HG03135 (cell line): Measurements from ENCODE around the gene LGR6.
"Not testable (repeated sequence)": the region's sequence is repeated elsewhere in the genome, so short reads cannot be mapped to it uniquely, and the experiment has no call there.

Experiments
- ATAC-seq: cut with Tn5 transposase; IDR thresholded peaks from one replicate; pipeline ENCODE4 v1.9.1; 2021; ENCODE audit warnings: mild to moderate bottlenecking, moderate library complexity; ENCODE audit not compliant: unreplicated experiment

Gene LGR6

GRCh38 chr1:202235003-202235660 lies 41.5 kb downstream of the LGR6 start:
- ATAC-seq, result no peak

DNA sequence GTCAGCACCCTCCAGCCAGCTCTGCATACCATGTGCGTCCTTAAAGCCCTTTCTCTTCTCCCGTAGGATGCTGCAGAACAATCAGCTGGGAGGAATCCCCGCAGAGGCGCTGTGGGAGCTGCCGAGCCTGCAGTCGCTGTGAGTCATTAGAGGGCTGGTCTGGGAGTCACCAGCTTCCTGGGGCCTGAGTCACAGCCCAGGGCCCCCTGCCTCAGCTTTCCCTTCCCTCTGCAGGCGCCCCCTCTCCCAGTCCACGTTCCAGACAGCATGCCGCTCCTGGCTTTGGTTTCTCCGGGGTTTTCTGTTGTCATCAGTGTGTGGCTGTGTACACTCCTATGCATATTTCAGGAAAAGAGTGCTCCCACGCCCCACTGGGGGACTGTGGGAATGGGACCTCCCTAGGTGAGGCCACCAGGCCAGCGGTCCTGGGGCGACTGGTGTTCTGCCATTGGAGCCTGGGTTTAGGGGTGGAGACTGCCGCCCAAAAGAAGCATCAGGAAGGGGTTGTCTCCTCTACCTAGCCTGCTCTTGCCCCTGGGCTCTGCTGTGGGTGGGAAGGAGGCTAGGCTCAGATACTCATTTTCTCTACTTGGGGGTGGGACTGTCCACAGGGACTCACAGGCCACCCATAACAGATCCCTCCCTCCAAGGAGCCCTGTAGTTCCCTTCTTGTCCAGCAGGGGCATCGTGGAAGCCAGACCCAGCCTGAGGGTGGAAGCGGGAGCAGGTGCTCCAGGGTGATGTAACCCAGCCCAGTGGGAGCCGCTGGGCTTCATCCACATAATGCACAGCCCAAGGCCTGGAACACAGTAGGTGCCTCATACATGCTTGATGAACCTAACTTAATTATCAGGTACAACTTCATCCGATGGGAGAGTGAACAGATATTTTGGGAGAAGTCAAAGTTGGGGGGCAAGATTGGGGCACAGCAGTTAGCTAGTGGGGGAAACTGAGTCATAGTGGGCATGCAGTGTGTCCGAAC lies 42.5 kb downstream of the LGR6 start:
- ATAC-seq, result no peak

DNA sequence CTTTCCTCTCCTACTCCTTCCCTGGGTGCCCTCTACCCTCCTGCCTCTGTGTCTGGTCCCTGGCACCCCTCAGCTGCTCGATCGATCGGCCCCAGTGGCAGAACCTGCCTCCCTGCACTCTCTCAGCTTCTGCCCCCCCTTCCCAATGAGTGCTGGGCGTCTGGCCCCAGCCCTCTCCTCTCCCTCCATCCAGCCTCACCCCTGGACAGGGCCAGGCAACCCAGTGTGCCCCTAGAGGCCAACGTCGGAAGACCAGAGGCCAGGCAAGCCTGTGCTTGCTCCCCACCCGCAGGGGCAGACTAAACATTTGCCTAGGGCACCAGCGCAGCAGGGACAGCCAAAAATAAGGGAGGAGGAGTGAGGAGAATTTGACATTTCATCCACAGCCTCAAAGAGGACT lies 43.5 kb downstream of the LGR6 start:
- ATAC-seq, result no peak

DNA sequence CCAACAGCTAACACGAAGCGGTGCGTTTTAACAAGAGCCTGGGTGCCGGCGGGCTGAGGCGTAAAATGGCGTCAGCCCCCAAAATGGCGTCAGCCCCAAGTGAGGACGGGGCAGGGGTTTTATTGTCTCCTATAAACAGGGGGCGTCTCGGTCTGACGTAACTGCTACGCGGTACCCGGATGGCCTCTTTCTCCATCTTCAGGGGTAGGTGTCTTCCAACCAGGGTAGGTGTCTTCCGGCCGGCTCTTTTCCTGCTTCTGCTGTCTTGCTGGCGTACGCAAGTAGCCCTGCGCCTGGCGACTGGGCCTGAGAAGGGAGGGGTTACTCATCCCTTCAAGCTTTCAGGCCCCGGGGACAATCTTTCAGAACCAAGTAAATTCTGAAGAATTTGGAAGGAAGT lies 45.3 kb downstream of the LGR6 start:
- ATAC-seq, result no peak

DNA sequence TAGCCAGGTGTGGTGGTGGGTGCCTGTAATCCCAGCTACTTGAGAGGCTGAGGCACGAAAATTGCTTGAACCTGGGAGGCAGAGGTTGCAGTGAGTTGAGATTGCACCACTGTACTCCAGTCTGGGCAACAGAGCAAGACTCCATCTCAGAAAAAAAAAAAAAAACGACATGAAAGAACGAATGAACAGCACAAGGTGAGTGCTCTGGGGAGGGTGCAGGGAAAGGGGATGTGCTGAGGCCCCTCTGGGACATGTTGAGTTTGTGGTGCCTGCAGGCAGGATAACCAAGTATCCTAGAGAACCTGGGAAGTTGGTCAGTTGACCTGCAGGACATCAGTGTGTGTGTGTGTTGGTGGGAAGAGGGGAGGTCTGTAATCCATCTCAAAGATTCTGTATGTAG lies 46.6 kb downstream of the LGR6 start:
- ATAC-seq, result not testable (repeated sequence)

GRCh38 chr1:202240956-202241355 lies 47.4 kb downstream of the LGR6 start:
- no peak for ATAC-seq

- ATAC-seq, result no peak
These were observed 47.9 kb downstream of the LGR6 start for GRCh38 chr1:202241376-202242079.

GRCh38 chr1:202242080-202242419 lies 48.5 kb downstream of the LGR6 start:
- no peak for ATAC-seq

DNA sequence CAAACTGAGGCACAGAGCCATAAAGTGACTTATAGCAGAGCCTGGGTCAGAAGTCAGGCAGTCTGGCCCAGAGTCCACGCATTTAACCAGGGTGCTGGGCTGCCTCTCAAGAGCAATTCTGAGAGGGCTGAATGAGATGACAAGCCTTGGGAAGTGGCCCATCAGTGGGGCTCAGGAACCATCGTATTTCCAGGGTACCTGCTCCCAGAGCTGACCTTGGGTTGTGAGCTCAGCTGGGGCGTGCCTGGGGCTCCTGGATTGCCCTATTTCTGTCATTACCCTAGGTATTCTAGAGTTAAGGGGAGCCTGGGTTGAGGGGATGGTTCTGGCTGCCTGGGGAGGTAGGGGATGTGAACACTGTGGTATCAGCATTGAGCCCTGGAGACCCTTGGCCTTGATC lies 49.4 kb downstream of the LGR6 start:
- no peak for ATAC-seq

DNA sequence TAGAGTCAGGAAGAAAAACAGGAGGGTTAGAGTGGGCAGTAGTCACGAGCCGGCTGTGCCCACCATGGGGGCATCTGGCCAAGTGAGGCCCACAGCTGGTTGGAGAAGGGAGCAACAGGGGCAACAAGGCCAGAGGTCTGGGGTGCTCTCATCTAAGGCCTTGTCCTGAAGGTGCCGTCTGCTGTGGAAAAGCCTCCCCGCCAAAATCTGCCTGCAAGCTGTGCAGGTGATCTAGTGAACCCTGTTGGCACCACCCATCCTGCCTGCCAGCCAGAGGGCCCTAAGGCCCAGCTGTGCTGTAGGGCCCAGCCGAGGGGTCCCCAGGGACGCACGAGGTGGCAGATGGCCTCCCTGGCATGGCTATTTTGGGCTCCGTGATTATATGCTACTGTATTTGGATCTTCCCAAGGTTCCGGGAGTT lies 51.3 kb downstream of the LGR6 start:
- ATAC-seq, result no peak

DNA sequence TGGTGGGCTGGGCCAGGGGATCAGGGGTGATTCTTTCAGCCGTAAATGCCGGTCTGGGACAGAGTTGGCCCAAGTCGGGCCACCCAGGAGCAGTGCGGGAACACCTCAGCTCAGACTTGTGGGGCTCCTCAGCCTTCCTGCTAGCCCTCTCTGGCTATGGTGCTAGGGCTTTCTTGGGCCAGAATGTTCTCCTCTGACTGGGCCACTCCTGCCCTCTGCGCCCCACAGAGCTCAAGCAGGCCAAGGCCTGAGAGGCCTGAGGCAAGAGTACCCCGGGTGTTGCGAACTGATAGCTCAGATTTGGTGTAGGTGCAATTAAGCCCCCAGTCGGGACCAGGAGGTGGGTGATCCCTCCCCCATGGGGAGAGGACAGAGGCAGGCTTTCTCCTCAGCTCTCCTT lies 51.8 kb downstream of the LGR6 start:
- ATAC-seq, result no peak

DNA sequence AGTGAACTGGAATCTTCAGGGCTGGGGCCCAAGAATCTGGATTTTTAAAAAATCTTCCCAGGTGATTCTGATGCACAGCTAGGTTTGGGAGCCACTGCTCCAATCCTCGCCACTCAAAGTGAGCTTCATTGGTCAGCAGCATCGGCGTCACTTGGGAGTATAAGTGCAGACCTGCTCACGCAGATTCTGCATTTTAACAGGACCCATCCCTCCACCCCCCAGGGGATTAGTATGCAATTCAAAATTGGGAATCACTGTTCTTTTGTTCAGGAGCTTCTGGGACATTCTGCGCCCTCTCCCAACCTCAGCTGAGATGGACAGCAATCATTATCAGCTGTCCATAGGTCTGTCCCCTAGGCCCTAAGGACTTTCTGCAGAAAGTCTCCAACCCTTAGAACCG lies 53.5 kb downstream of the LGR6 start:
- ATAC-seq, result no peak

- ATAC-seq, result no peak
These were observed 54.5 kb downstream of the LGR6 start for GRCh38 chr1:202247837-202248795.

DNA sequence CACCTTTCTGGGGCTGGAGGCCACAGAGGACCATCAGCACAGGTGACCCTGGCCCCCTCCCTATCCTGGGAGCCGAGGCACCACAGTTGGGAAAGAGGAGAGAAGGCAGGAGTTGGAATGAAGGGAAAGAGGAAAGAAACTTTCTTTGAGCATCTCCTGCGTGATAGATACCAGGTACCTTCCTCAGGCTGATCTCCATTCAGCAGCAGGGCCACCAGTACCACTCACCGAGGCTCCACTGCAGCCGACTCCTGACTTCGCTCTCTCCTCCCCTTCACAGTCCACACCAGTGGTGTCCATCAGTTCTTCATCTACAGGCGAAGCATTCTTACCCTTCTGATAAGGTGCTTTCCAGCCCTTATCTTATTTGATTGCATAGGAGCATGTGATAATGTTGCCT lies 55.3 kb downstream of the LGR6 start:
- no peak for ATAC-seq

- no peak for ATAC-seq
These were observed 55.8 kb downstream of the LGR6 start for GRCh38 chr1:202249436-202249835.

GRCh38 chr1:202249846-202250245 lies 56.2 kb downstream of the LGR6 start:
- no peak for ATAC-seq

GRCh38 chr1:202250982-202251381 lies 57.4 kb downstream of the LGR6 start:
- no peak for ATAC-seq

GRCh38 chr1:202251424-202252256 lies 58.0 kb downstream of the LGR6 start:
- no peak for ATAC-seq

GRCh38 chr1:202252271-202252670 lies 58.7 kb downstream of the LGR6 start:
- no peak for ATAC-seq
